ENCODE results near the gene AGO3.

AGO3 gene

DNA sequence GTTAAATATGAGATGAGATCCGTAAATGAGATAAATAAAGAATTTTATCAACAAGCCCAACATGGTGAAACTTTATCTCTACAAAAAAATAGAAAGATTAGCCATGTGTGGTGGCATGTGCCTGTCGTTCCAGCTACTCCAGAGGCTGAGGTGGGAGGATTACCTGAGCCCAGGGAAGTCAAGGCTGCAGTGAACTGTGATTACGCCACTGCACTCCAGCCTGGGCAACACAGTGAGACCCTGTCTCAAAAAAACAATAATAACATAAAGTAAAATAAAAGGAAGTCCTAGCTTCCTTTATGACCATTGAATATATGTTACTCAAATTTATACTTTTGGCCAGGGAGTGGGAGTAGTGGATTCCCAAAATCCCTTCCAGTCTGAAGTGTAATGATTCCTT lies 104.2 kb downstream of the AGO3 start:
- in situ Hi-C loops (cut with MboI; ENCODE audit: low pct_unique_long_range_greater_than_20kb, low sequenced_read_pairs, unreplicated experiment): no loop called here
- DNase-seq (ENCODE audit: low spot score): no peak

DNA sequence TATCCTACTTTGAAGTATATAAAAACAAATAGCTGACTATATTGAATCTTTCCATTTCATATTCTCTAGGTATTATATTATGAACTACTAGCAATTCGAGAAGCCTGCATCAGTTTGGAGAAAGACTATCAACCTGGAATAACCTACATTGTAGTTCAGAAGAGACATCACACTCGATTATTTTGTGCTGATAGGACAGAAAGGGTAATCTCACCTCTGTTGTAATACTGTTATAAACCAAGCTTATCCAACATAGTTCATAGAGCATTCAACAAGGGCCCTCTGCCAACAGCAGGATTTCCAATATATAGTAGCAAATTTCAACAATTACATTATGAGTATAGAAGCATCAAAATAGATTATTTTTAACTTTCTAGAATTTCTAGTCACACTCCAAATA lies 109.3 kb downstream of the AGO3 start:
- TF ChIP-seq, protein P1, sequence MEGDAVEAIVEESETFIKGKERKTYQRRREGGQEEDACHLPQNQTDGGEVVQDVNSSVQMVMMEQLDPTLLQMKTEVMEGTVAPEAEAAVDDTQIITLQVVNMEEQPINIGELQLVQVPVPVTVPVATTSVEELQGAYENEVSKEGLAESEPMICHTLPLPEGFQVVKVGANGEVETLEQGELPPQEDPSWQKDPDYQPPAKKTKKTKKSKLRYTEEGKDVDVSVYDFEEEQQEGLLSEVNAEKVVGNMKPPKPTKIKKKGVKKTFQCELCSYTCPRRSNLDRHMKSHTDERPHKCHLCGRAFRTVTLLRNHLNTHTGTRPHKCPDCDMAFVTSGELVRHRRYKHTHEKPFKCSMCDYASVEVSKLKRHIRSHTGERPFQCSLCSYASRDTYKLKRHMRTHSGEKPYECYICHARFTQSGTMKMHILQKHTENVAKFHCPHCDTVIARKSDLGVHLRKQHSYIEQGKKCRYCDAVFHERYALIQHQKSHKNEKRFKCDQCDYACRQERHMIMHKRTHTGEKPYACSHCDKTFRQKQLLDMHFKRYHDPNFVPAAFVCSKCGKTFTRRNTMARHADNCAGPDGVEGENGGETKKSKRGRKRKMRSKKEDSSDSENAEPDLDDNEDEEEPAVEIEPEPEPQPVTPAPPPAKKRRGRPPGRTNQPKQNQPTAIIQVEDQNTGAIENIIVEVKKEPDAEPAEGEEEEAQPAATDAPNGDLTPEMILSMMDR (IDR thresholded peaks at IDR 0.05; ENCODE audit: extremely low read depth, insufficient read depth, missing control alignments): no peak
- no peak for DNase-seq (ENCODE audit: low spot score)
- in situ Hi-C loops (cut with MboI; ENCODE audit: low pct_unique_long_range_greater_than_20kb, low sequenced_read_pairs, unreplicated experiment): no loop called here

More for the DNA sequence above, 104.2 kb downstream of the AGO3 start:
- TF ChIP-seq, protein P1 (IDR thresholded peaks at IDR 0.05; ENCODE audit: extremely low read depth, insufficient read depth, missing control alignments): no peak

DNA sequence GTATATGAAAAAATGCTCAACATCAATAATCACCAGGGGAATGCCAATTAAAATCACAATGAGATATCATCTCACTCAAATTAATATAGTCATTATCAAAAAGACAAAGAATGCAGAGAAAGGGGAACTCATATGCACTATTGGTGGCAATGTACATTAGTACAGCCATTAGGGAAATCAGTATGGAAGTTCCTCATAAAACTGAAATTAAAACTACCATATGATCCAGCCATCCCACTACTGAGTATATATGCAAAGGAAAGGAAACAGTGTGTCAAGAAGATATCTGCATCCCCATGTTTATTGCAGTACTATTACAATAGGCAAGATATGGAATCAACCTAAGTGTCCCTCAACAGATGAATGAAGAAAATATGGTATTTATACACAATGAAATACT lies 120.9 kb downstream of the AGO3 start:
- TF ChIP-seq, protein P1 (IDR thresholded peaks at IDR 0.05; ENCODE audit: extremely low read depth, insufficient read depth, missing control alignments): no peak
- in situ Hi-C loops (cut with MboI; ENCODE audit: low pct_unique_long_range_greater_than_20kb, low sequenced_read_pairs, unreplicated experiment): no loop called here
- no peak for DNase-seq (ENCODE audit: low spot score)

DNA sequence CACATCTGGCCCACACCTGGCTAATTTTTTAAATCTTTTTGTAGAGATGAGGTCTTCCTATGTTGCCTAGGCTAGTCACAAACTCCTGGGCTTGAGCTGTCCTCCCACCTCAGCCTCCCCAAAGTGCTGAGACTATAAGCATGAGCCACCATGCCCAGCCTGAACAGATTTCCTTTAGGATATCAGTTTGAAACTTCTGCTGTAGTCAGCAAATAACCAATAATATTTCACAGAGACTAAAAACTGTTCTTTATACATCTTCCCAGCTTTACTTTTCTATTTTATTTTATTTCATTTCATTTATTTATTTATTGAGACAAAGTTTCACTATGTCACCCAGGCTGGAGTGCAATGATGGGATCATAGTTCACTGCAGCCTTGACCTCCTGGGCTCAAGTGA lies 123.1 kb downstream of the AGO3 start:
- no peak for DNase-seq (ENCODE audit: low spot score)
- in situ Hi-C loops (cut with MboI; ENCODE audit: low pct_unique_long_range_greater_than_20kb, low sequenced_read_pairs, unreplicated experiment): no loop called here
- TF ChIP-seq, protein P1 (IDR thresholded peaks at IDR 0.05; ENCODE audit: extremely low read depth, insufficient read depth, missing control alignments): no peak

DNA sequence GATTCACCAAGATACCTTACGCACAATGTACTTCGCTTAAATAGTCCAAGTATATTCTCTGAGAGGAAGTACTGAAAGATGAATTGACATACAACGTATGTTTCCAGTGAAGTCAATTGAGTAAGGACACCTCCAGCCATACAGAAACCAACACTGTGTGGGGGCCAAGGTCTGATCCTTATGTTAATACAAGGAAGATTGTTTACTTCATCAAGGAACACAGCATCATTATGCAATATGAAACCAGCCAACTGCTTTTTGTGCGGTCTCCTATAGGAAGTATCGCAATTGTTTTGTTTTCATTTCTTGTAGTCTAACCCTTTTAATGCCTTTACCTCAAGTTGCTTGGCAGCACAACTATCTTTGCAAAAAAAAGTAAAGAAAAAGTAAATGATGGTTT lies 124.8 kb downstream of the AGO3 start:
- no peak for DNase-seq (ENCODE audit: low spot score)
- in situ Hi-C loops (cut with MboI; ENCODE audit: low pct_unique_long_range_greater_than_20kb, low sequenced_read_pairs, unreplicated experiment): no loop called here
- TF ChIP-seq, protein P1 (IDR thresholded peaks at IDR 0.05; ENCODE audit: extremely low read depth, insufficient read depth, missing control alignments): no peak

DNA sequence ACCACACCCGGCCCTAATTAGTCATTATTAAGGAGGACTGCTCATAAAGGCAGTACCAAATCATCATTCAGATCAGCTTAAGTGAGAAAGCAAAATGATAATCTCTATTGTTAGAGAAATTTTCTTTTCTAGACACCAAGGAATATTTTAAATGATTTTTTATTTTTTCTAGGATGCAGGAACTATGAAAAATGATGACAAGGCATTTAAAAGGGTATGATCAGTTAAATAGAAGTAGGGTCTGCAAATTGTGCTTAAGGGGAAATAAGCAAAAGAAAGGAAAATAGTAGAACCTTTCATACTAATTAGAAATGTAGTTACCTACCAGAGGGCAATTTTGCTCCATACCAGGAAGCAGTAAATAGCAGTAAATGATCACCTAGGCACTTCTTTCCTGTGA lies 131.4 kb downstream of the AGO3 start:
- in situ Hi-C loops (cut with MboI; ENCODE audit: low pct_unique_long_range_greater_than_20kb, low sequenced_read_pairs, unreplicated experiment): no loop called here
- TF ChIP-seq, protein P1 (IDR thresholded peaks at IDR 0.05; ENCODE audit: extremely low read depth, insufficient read depth, missing control alignments): no peak
- no peak for DNase-seq (ENCODE audit: low spot score)

DNA sequence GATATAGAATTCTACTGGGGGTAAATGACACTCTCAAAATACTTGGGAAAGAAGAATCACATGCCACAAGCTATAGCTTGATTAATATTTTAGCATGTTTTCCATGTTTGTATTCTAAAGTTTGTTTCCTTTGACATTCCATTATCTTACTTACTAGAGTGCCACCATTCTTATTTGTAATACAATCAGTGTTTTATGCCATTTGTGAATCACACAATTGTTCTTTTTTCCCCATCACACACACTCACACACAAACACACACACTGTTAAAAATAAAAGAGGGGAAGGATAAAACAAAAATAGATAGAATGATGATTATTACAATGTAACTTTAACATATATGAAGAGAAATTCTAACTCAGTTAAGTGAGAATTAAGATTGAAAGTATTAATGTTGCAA lies 137.0 kb downstream of the AGO3 start:
- in situ Hi-C loops (cut with MboI; ENCODE audit: low pct_unique_long_range_greater_than_20kb, low sequenced_read_pairs, unreplicated experiment): no loop called here
- no peak for DNase-seq (ENCODE audit: low spot score)
- TF ChIP-seq, protein P1 (IDR thresholded peaks at IDR 0.05; ENCODE audit: extremely low read depth, insufficient read depth, missing control alignments): no peak
